ENCODE measurements around the gene GPR21.

GPR21 gene

DNA sequence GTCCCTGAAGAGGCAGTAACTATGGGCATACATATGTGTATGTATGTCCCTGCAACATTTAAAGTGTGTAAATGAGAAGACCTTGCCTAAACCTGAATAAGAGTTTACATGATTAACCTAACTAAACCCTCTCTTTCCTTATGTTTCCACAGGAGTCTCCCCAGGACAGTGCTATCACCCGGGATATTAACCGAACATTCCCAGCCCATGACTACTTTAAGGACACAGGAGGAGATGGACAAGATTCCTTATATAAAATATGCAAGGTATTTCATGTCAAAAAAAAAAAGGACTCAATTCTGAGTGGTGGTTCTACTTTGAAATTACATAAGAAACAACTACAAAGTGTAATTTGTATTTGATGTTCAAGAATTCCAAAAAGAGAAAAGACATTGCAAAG is 31.7 kb downstream of the GPR21 start:
- DNase-seq (ENCODE audit: low read depth): no peak

- no peak for DNase-seq (ENCODE audit: low read depth)
Measured at GRCh38 chr9:123067136-123067535, 33.7 kb downstream of the GPR21 start.

- DNase-seq (ENCODE audit: low read depth): no peak
Measured at GRCh38 chr9:123069010-123069481, 35.6 kb downstream of the GPR21 start.

- no peak for DNase-seq (ENCODE audit: low read depth)
Measured at GRCh38 chr9:123070198-123070597, 36.7 kb downstream of the GPR21 start.

GRCh38 chr9:123072407-123072995 is 39.0 kb downstream of the GPR21 start:
- no peak for DNase-seq (ENCODE audit: low read depth)

DNA sequence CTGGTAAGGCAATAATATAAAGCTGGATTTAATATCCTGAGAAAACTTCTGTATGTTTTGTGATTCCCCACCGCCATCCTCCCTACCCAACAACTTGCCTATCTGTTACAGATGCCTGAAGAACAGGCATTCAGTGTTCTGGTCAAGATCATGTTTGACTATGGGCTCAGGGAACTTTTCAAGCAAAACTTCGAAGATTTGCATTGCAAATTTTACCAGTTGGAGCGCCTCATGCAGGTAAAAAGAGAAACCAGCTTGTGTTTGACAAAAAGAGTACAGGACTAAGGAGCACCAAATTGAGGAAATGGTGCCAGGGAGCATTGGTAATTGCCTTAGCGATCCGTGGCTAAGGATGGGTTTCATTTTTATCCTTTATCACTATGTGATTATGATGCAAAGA is 40.0 kb downstream of the GPR21 start:
- DNase-seq (ENCODE audit: low read depth): no peak

- no peak for DNase-seq (ENCODE audit: low read depth)
Measured at GRCh38 chr9:123073991-123074422, 40.5 kb downstream of the GPR21 start.

DNA sequence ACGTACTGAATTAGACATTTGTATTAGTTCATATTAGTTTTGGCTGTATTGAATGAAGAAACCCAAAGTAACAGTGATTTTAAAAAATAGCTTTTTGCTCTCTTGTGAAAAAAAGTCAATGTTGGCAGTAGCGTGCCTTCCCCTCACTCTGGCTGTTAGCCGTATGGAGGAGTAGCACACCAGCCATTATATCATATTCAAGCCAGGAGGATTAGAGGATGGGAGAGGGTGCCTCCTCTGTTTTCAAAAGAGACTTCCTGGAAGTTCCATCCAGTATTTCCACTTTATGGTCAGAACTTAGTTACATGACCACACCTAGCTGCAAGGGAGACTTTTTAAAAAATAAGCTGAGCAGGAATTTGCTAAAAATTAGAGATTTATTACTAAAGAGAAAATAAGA is 41.2 kb downstream of the GPR21 start:
- DNase-seq (ENCODE audit: low read depth): no peak

DNA sequence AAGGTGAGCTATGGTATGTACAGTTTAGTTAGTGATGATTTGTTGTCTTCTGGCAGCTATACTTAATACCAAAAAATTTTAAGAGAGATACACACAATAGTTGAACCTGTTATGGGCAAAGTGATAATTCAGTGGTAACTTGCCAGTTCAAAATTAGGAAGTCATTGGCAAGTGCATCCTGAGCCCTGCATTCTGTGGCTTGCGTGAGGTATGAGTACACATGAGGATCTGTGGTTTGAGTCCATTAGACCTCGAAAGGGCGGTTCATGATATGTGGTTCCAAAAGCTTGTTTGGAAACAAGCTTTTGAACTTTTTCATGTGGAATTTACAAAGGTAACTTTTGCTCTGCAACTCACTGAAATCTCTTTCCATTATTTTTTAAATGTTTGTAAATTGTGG is 47.0 kb downstream of the GPR21 start:
- no peak for DNase-seq (ENCODE audit: low read depth)

- DNase-seq (ENCODE audit: low read depth): no peak
Measured at GRCh38 chr9:123081824-123082223, 48.4 kb downstream of the GPR21 start.

DNA sequence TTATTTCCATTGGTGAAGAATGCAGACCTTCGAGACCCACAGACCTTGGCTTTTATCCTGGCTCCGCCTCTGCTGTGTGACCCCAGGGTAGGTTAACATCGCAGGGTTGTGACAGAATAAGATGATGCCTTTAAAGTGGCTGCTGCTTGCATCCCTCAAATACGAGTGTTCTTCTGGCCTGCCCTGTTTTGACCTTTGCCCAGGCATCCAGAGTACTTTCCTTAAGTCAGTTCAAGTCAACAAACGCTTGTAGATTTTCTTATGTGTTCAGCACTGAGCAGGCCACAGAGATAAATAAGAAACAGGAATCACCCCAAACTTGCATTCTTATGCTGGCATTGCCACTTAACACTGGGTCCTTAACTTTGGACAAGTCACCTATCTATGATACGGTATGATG is 50.2 kb downstream of the GPR21 start:
- no peak for DNase-seq (ENCODE audit: low read depth)

GRCh38 chr9:123084256-123084655 is 50.8 kb downstream of the GPR21 start:
- no peak for DNase-seq (ENCODE audit: low read depth)
